Measurements from ENCODE around the gene RPRML.

- TF ChIP-seq CTCF (IDR thresholded peaks at IDR 0.05; ENCODE audit: low read length) (no peak), EZH2 (optimal IDR thresholded peaks at IDR 0.05; ENCODE audit: low read depth, low read length) (no peak), EZH2phosphoT487 (IDR thresholded peaks at IDR 0.05; ENCODE audit: low read length) (no peak)
Observed at GRCh38 chr17:46943501-46944393, 35.3 kb downstream of the RPRML start.
